Measurements from ENCODE around the gene PRAC2.

Gene PRAC2

GRCh38 chr17:48722915-48723422 is at the start of gene PRAC2:
Gene PRAC2, plus strand, starts transcription at chr17:48723185. Its CDS starts 1,226 bp downstream, at chr17:48724411.
- DNase-seq (ENCODE audit: extremely low read depth, low read depth): no peak
- 0 out of 2 replicates have a peak within 1 kb of the TSS, but pooled peaks have one; percentile 3 for H3K4me3 ChIP-seq (replicated peaks; ENCODE audit: low read depth, low read length)
- no peak for TF ChIP-seq CTCF (IDR thresholded peaks at IDR 0.05; ENCODE audit: low read depth, low read length, missing control alignments)

- no peak overlapping the region for H3K4me3 ChIP-seq (replicated peaks; ENCODE audit: low read depth, low read length)
- no peak for DNase-seq (ENCODE audit: extremely low read depth, low read depth)
- no peak for TF ChIP-seq CTCF (IDR thresholded peaks at IDR 0.05; ENCODE audit: low read depth, low read length, missing control alignments)
Measured at GRCh38 chr17:48676963-48677558, 45.9 kb upstream of the PRAC2 start.

GRCh38 chr17:48678141-48678971 is 44.6 kb upstream of the PRAC2 start:
- H3K4me3 ChIP-seq (replicated peaks; ENCODE audit: low read depth, low read length): no peak overlapping the region

GRCh38 chr17:48679385-48680096 is 43.4 kb upstream of the PRAC2 start:
- no peak overlapping the region for H3K4me3 ChIP-seq (replicated peaks; ENCODE audit: low read depth, low read length)
- no peak for TF ChIP-seq CTCF (IDR thresholded peaks at IDR 0.05; ENCODE audit: low read depth, low read length, missing control alignments)
- no peak for DNase-seq (ENCODE audit: extremely low read depth, low read depth)

More at GRCh38 chr17:48678141-48678971, 44.6 kb upstream of the PRAC2 start:
- peak; percentile 19 for DNase-seq (ENCODE audit: extremely low read depth, low read depth)
- TF ChIP-seq CTCF (IDR thresholded peaks at IDR 0.05; ENCODE audit: low read depth, low read length, missing control alignments): peak; percentile 94

- H3K4me3 ChIP-seq (replicated peaks; ENCODE audit: low read depth, low read length): no peak overlapping the region
- no peak for TF ChIP-seq CTCF (IDR thresholded peaks at IDR 0.05; ENCODE audit: low read depth, low read length, missing control alignments)
- DNase-seq (ENCODE audit: extremely low read depth, low read depth): no peak
Measured at GRCh38 chr17:48681609-48682008, 41.4 kb upstream of the PRAC2 start.

GRCh38 chr17:48690655-48691054 is 32.3 kb upstream of the PRAC2 start:
- no peak overlapping the region for H3K4me3 ChIP-seq (replicated peaks; ENCODE audit: low read depth, low read length)
- DNase-seq (ENCODE audit: extremely low read depth, low read depth): no peak
- TF ChIP-seq CTCF (IDR thresholded peaks at IDR 0.05; ENCODE audit: low read depth, low read length, missing control alignments): no peak
